HG03571 (cell line): ENCODE results near the gene ZNF598.
"Not testable (repeated sequence)": the region's sequence is repeated elsewhere in the genome, so short reads cannot be mapped to it uniquely, and the experiment has no call there.

Experiments
- ATAC-seq: cut with Tn5 transposase; IDR thresholded peaks from one replicate; pipeline ENCODE4 v1.9.1; 2021; ENCODE audit not compliant: unreplicated experiment

Gene ZNF598

GRCh38 chr16:1960665-1961630 is 48.7 kb downstream of the ZNF598 start:
- ATAC-seq, result no peak

GRCh38 chr16:1959269-1960039 is 50.2 kb downstream of the ZNF598 start, which contains the start of gene NDUFB10:
Gene NDUFB10 (plus strand): TSS chr16:1959538. CDS start chr16:1959625, 87 bp downstream.
- ATAC-seq, result peak; percentile 48

- ATAC-seq, result no peak
Measured at GRCh38 chr16:1958715-1959268, 50.8 kb downstream of the ZNF598 start.

- not testable (repeated sequence) for ATAC-seq
Measured at GRCh38 chr16:1958143-1958491, 51.5 kb downstream of the ZNF598 start.

- not testable (repeated sequence) for ATAC-seq
Measured at GRCh38 chr16:1957434-1958142, 52.0 kb downstream of the ZNF598 start.

- ATAC-seq, result no peak
Measured at GRCh38 chr16:1953734-1954133, 55.9 kb downstream of the ZNF598 start.

- no peak for ATAC-seq
Measured at GRCh38 chr16:1950559-1950958, 59.1 kb downstream of the ZNF598 start.

GRCh38 chr16:1950047-1950446 is 59.6 kb downstream of the ZNF598 start:
- ATAC-seq, result no peak

GRCh38 chr16:1949507-1949906 is 60.1 kb downstream of the ZNF598 start:
- ATAC-seq, result no peak
